ENCODE measurements around the gene NKPD1. TPM values are rescaled to one million over a fixed set of nuclear protein-coding genes. Genes with fewer than 3 reads are reported as not detected.
A peak's percentile ranks its signal among the peaks of the same experiment; 100 is the strongest.

The NKPD1 gene
- total and polyA plus RNA-seq, 2 donors, result 0.37 to 0.58 TPM

DNA sequence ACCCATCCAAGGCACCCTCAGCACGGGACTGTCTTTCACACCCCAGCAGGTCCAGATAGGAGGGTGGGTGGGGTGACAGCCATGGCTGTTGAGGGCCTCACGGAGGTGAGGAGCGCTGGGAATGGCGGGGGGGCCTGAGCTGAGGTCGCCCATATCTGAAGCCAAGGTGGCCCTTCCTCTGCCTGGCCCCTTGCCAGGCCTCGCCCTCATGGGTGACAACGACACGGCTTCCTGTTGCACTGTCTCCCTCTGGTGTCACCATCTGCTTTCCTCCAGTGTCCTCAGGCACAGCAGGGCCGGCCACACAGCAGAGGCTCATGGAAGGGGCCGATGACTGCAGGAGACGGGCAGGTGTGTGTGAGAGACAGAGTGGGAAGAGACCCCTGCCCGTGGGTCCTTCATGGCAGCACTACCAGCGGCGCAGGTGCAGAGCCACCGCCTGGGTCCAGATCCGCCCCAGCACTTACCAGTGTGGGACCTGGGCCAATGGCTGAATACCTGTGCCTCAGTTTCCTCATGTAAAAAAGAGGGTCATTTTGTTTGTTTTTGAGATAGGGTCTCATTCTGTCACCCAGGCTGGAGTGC, 8.1 kb upstream of the NKPD1 start:
- DNase-seq (ENCODE audit: extremely low spot score), result no peak
- H3K36me3 ChIP-seq (ENCODE audit: insufficient read depth), result no peaks in the 10 kb centered on the region
- WGBS, result 84% methylated on average over 16 of the region's 16 CpGs
- no peaks in the 10 kb centered on the region for H3K4me1 ChIP-seq (ENCODE audit: insufficient read depth)
- no peak overlapping the region for H3K27ac ChIP-seq (ENCODE audit: low read depth)
- no peak overlapping the region for H3K4me3 ChIP-seq (ENCODE audit: low read depth, low read length)

DNA sequence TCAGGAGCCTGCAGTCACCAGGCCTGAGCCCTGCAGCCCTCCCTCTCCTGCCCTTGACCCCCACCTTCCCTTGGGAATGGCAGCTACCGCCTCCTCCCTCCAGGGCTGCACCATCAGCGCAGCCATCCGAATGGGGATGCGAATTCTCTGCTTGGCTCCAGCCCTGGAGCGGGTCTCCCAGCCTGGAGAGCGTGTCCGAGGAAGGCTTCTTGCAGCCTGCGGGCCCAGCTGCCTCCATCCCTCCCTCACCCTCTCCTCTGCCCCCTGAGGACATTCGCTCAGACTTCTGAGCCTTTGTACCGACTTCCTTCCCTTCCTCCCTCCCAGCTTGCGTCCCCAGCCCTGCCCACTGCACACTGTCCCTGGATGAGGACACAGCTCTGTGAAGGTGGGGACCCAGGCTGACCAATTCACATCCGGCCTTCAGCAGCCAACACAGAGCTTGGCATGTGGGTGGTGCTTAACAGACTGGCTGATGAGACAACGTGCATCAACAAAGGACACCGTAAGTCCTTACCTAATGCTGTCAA, 6.0 kb upstream of the NKPD1 start:
- H3K27ac ChIP-seq (ENCODE audit: low read depth), result no peak overlapping the region
- 54% methylated on average over 14 of the region's 14 CpGs for WGBS
- H3K4me3 ChIP-seq (ENCODE audit: low read depth, low read length), result no peak overlapping the region
- no peaks in the 10 kb centered on the region for H3K36me3 ChIP-seq (ENCODE audit: insufficient read depth)
- DNase-seq (ENCODE audit: extremely low spot score), result no peak
- no peaks in the 10 kb centered on the region for H3K4me1 ChIP-seq (ENCODE audit: insufficient read depth)

DNA sequence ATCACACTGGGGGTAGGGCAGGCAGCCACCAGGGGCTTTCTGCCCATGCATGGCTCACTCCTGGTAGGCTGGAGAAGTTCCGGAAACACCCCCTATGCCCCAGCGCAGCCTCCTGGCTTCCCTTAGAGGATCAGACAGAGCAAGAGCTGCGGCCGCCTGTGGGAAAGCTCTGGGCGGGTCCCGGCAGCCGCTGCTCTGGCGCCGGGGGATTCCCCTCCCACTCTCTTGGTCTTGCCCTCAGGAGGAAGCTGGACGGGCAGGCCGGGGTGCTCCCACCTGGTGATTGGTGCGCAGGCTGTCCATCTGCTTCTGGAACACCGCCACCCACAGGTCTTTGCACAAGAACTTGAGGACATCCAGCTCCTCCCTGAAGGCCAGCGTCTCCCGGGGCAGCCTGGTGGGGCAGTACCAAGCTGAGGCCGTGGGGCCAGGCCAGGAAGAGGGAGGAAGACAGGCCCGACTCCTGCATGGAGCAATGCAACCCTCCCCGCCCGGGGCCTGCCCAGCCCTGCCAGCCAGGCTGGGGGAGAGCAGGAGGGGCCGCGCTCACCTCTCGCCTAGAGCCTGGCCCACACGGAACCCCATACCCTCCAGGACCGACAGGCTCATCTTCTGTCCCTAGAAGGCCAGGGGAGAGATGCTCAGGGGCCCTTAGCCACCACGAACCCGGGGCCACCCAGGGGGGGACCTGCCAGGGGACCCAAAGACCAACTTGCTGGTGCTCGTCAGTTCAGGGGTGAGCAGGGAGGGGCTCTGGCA, 4.0 kb upstream of the NKPD1 start:
- Histone ChIP-seq H3K4me1 (ENCODE audit: insufficient read depth) (no peaks in the 10 kb centered on the region), H3K4me3 (ENCODE audit: low read depth, low read length) (no peak overlapping the region), H3K27ac (ENCODE audit: low read depth) (no peak overlapping the region), H3K36me3 (ENCODE audit: insufficient read depth) (no peaks in the 10 kb centered on the region)
- peak; percentile 43 for DNase-seq (ENCODE audit: extremely low spot score)
- 31% methylated on average over 27 of the region's 27 CpGs for WGBS

DNA sequence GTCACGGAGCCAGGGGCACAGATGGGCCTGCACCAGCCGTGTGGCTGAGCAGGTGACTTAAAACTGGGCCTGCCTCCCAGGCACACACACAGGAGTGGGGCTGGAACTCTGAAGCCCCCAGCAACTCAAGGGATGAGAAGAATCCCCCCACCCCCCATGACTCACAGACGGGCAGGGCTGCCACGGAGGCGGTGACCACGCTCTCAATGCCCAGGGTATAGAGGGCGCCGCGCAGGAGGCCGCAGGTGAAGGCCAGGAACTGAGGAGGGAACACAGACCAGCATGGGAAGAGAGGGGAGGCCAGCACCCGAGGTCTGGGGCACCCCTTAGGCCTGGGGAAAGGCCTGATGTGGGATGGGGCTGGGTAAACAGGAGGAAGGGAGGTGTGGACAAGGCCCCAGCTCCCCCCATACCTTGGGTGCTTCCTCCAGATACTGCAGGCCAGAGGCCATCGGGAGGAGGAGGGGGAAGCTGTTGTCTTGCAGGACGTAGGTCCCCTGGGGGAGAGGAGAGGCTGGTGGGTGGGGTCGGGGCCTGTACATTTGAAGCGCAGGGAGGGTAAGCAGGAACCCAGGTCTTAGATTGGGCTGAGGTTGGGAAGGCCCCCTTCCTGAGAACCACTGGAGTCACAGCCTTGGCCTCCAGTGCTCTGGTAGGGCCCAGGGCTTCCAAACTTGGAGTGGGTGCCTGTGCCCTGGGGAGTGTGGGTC, 3.1 kb upstream of the NKPD1 start:
- no peak for DNase-seq (ENCODE audit: extremely low spot score)
- WGBS, result 73% methylated on average over 15 of the region's 15 CpGs
- Histone ChIP-seq H3K4me1 (ENCODE audit: insufficient read depth) (no peaks in the 10 kb centered on the region), H3K27ac (ENCODE audit: low read depth) (no peak overlapping the region), H3K36me3 (ENCODE audit: insufficient read depth) (no peaks in the 10 kb centered on the region), H3K4me3 (ENCODE audit: low read depth, low read length) (no peak overlapping the region)

DNA sequence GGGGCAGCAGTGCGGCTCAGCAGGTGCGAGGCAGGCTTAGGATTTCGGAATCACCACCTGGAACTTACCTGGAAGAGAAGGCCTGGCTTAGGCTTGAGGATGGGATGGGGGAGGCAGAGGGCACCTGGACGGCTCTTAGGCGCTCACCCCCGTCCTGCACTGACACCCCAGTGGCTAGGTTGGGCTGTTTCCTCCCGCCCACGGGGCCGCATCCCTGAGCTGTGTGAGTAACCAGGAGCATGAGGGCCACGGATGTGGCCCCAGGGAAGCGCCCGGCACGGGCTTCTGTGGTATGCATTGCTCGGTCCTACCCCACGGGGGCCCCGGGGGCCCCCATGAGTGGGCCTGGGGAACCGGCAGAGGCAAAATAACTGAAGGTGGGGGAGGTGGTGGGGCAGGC, 2.4 kb upstream of the NKPD1 start:
- no peaks in the 10 kb centered on the region for H3K4me1 ChIP-seq (ENCODE audit: insufficient read depth)
- 86% methylated on average over 17 of the region's 17 CpGs for WGBS

DNA sequence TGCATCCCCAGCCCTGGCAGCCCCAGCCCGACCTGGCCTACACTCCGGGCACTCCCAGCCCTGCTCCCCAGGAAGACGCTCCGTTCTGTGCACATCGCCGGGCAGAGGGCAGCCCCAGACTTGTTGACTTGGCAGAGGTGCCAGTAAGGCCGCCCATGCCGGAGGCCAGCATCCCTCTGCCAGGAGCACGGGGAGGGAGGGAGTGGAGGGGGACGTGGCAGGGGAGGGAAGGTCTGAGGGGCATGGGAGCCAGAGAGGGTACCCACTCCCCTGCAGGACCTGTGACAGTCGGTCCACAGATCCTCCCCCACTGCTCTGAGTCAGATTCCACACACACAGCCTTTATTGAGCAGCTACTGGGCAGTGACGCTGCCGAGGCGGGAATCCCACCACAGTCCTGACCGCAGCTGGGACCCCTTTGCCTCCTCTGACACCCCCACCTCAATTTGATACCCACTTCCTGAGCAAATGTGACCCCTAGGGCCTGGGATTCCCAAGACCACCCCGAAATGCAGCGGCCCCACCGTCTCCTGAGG, 1.9 kb upstream of the NKPD1 start:
- Histone ChIP-seq H3K27ac (ENCODE audit: low read depth) (no peak overlapping the region), H3K4me1 (ENCODE audit: insufficient read depth) (no peaks in the 10 kb centered on the region), H3K36me3 (ENCODE audit: insufficient read depth) (no peaks in the 10 kb centered on the region), H3K4me3 (ENCODE audit: low read depth, low read length) (no peak overlapping the region)
- no peak for DNase-seq (ENCODE audit: extremely low spot score)
- WGBS, result 74% methylated on average over 18 of the region's 18 CpGs

More for the DNA sequence above, 2.4 kb upstream of the NKPD1 start:
- no peak overlapping the region for H3K4me3 ChIP-seq (ENCODE audit: low read depth, low read length)
- H3K27ac ChIP-seq (ENCODE audit: low read depth), result no peak overlapping the region
- DNase-seq (ENCODE audit: extremely low spot score), result no peak
- H3K36me3 ChIP-seq (ENCODE audit: insufficient read depth), result no peaks in the 10 kb centered on the region

DNA sequence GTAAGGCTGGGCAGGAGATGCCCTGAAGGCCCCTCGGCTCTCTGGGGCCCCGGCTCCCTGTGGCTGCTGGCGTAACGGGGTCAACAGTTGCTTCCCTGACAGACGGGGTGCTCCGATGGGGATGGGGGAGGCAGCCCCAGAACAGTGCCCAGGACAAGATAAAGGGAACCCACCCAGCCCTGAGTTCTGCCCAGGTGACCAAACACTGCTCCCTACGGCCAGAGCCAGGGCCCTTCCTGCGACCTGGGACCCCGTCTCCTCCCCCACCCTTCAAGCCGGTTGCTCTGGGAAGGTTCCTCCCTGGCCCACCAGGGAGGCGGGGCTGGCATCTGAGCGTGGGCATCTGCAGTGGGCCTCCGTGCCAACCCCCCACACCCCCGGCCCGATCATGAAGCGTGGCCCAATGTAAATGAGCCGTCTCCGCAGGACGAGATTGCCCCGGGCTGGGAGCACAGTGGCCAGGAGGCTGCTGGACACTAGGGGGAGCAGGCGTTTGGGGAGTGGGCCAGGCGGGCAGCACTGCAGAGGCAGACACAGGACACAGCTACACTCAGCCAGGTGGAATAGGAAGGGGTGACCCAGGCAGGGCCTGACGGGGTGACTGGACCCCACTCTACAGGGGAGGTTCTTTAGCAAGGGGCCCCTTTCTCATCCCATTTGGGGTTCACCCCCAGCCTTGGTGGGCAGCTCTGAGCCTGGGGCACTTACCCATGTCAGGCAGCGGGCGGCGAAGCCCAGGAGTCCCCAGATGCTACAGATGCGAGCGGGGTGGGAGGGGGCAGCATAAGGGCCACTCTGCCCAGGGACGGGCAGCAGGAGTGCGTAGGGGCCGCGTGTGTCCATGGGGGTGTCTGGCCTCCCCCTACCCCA, 1.2 kb upstream of the NKPD1 start:
- H3K27ac ChIP-seq (ENCODE audit: low read depth), result no peak overlapping the region
- WGBS, result 37% methylated on average over 32 of the region's 32 CpGs
- H3K4me1 ChIP-seq (ENCODE audit: insufficient read depth), result no peaks in the 10 kb centered on the region
- DNase-seq (ENCODE audit: extremely low spot score), result no peak
- no peak overlapping the region for H3K4me3 ChIP-seq (ENCODE audit: low read depth, low read length)
- H3K36me3 ChIP-seq (ENCODE audit: insufficient read depth), result no peaks in the 10 kb centered on the region

DNA sequence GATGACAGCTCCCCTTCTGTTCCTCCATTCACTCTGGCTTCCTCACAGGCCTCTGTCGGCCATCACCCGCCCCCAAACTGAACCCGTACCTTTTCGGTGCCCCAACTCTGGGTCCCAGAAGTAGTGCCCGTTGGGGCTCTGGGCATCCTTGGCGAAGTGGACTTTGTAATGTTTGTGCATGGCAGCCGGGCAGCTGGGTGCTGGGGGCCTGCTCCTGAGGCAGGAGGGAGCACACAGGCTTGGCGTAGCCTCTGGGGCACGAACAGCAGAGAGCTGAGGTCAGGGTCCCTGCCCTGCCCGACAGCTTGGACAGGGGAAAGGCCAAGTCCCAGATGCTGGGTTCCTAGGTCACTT, 834 bp downstream of the NKPD1 start:
- Histone ChIP-seq H3K4me1 (ENCODE audit: insufficient read depth) (no peaks in the 10 kb centered on the region), H3K36me3 (ENCODE audit: insufficient read depth) (no peaks in the 10 kb centered on the region), H3K27ac (ENCODE audit: low read depth) (no peak overlapping the region), H3K4me3 (ENCODE audit: low read depth, low read length) (no peak overlapping the region)
- no peak for DNase-seq (ENCODE audit: extremely low spot score)
- WGBS, result 79% methylated on average over 10 of the region's 10 CpGs

DNA sequence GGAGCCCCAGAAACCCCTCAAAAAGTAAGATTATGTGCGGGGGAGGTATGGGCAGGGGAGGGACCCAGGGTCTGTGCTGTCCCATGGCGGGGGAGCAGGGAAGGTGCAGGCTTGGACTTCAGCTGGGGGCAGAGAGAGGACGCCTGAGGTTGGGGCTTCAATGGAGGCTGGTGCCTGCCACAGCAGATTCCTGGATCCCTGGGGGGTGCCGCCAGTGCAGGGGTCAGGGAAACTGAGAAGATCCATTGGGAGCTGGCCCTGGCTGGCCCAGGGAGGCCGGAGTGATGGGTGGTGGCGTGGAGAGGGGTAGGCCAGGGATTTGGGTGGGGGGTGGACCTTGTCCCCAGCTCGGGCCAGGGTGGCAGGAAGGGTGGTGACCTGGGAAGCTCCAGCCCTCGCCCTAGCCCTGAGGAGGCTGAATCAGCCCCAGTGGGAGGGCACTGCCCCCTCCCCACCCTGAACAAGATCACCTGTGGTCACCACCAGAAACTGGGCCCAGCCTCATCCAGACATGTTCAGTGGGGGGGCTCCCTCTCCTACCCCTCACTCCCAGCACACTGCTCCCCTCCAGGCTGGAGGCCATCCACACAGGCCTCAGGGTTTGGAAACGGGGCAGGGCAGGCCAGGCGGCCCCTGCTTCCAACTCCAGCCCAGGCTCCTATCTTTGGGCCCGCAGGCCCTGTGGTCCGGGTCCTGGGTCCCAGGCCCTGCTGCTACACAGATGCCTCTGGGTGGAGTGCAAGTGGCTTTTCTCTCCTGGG, 1.4 kb downstream of the NKPD1 start:
- Histone ChIP-seq H3K4me3 (ENCODE audit: low read depth, low read length) (no peak overlapping the region), H3K36me3 (ENCODE audit: insufficient read depth) (no peaks in the 10 kb centered on the region), H3K27ac (ENCODE audit: low read depth) (no peak overlapping the region), H3K4me1 (ENCODE audit: insufficient read depth) (no peaks in the 10 kb centered on the region)
- no peak for DNase-seq (ENCODE audit: extremely low spot score)
- 81% methylated on average over 12 of the region's 12 CpGs for WGBS

DNA sequence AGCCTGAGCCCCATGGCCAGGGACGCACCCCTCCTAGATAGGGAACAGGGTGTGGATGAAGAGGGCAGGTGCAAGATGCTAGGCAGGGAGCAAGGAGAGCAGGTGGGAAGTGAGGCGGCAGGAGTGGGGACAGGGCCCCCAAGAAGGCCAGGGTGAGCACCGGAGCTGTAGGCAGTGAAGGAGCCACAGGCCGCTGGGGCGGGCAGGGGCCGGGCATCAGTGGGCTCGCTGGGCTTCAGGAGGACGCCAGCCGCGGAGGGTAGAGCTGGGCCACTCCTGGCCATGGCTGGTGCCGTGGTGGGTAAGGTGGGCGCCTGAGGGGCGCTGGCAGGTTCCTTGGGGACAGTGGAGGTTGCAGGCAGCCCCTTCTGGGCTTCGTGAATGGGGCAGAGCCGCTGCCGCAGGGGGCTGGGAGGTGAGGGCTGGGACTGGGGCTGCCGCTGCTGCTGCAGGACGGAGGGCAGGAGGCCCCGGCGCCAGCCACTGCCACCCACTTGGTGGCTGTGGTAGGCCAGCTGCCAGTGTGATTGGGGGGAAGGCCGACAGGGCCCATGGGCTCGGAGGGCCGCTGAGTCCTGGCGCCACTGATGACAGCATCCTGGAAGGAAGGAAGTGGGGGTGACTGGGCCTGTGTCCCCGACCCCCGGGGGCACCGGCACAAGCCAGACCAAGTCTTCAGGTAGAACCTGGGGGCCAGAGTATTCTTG, 2.1 kb downstream of the NKPD1 start:
- Histone ChIP-seq H3K4me3 (ENCODE audit: low read depth, low read length) (no peak overlapping the region), H3K27ac (ENCODE audit: low read depth) (no peak overlapping the region), H3K36me3 (ENCODE audit: insufficient read depth) (no peaks in the 10 kb centered on the region), H3K4me1 (ENCODE audit: insufficient read depth) (no peaks in the 10 kb centered on the region)
- DNase-seq (ENCODE audit: extremely low spot score), result no peak
- 79% methylated on average over 27 of the region's 27 CpGs for WGBS

DNA sequence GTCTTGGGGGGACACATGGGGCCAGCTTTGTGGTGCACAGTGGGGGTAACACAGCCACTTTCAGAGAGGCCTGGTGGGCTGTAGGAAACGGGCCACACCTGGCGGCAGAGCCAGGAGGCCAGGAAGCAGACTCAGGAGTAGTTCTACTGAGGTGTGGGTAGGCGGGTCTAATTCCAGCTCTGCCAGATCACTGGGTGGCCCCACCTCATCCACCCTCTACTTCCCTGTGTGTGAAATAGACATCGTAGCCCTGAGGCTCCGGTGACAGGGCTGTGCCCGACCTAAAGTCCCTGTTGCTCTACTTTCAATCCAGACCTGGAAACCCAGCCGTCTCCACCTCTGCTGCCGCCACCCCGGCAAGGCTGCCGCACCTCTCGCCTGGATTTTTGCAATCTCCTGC, 4.0 kb downstream of the NKPD1 start:
- 72% methylated on average over 11 of the region's 11 CpGs for WGBS
- H3K36me3 ChIP-seq (ENCODE audit: insufficient read depth), result no peaks in the 10 kb centered on the region
- no peak for DNase-seq (ENCODE audit: extremely low spot score)
- no peak overlapping the region for H3K27ac ChIP-seq (ENCODE audit: low read depth)
- H3K4me1 ChIP-seq (ENCODE audit: insufficient read depth), result no peaks in the 10 kb centered on the region
- H3K4me3 ChIP-seq (ENCODE audit: low read depth, low read length), result no peak overlapping the region

DNA sequence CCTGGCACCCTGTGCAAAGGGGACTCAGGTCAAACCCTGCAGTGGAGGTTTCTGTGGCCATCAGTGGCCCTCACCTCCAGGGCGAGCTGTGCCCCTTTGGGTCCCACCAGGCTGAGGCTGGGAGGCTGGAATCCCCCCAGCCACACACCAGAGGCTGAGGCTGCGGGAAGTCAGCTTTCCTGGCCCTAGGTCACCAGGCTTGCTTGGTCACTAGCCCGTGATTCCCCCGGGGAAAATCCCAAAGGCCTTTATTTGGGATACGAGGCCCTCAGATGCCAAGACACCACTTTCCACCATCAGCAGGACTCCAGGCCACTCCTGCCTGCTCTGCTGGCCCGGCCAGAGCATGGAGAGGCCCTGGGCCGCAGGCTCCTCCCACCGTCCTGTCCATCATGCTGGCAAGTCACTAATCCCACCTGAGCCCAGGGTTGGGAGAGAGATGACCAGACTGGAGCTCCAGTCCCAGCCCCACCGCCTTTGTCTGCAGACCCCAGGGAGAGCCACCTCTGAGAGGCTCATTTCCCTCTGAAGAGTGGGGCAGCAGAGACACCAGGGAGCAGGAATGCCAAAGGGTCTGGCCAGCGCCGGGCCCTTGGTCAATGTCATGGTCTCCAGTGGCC, 4.7 kb downstream of the NKPD1 start:
- Histone ChIP-seq H3K4me1 (ENCODE audit: insufficient read depth) (no peaks in the 10 kb centered on the region), H3K27ac (ENCODE audit: low read depth) (no peak overlapping the region), H3K36me3 (ENCODE audit: insufficient read depth) (no peaks in the 10 kb centered on the region), H3K4me3 (ENCODE audit: low read depth, low read length) (no peak overlapping the region)
- 72% methylated on average over 11 of the region's 11 CpGs for WGBS
- DNase-seq (ENCODE audit: extremely low spot score), result no peak
